ENCODE measurements around the gene GMIP. TPM values are rescaled to one million over a fixed set of nuclear protein-coding genes. Genes with fewer than 3 reads are reported as not detected.

The GMIP gene
- polyA plus RNA-seq, 1 experiment = 4.4 TPM

DNA sequence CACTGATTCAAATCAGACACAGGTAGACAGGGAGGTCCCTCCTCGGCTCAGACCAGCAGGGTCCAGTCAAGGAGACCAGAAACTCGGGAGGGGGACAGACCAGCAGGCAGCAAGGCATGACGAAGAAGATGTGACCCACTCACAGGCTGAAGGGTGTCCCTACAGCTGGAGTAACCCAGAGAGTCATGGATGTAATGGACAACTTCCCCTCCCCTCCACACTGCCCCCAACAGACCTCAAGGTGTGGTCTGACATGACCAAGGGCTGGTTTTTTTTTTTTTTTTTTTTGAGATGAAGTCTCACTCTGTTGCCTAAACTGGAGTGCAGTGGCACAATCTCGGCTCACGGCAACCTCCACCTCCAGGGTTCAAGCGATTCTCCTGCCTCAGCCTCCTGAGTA, 59.1 kb downstream of the GMIP start:
- TF ChIP-seq, protein P1, sequence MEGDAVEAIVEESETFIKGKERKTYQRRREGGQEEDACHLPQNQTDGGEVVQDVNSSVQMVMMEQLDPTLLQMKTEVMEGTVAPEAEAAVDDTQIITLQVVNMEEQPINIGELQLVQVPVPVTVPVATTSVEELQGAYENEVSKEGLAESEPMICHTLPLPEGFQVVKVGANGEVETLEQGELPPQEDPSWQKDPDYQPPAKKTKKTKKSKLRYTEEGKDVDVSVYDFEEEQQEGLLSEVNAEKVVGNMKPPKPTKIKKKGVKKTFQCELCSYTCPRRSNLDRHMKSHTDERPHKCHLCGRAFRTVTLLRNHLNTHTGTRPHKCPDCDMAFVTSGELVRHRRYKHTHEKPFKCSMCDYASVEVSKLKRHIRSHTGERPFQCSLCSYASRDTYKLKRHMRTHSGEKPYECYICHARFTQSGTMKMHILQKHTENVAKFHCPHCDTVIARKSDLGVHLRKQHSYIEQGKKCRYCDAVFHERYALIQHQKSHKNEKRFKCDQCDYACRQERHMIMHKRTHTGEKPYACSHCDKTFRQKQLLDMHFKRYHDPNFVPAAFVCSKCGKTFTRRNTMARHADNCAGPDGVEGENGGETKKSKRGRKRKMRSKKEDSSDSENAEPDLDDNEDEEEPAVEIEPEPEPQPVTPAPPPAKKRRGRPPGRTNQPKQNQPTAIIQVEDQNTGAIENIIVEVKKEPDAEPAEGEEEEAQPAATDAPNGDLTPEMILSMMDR (IDR thresholded peaks at IDR 0.05; ENCODE audit: insufficient read depth, low read depth, low read length) = no peak
- no peak overlapping the region for H3K4me3 ChIP-seq (ENCODE audit: low read depth, low read length)
- CTCF ChIA-PET = interaction anchor here (2.1 kb wide), 1 partner anchor 52 kb away, joined by 5 read pairs; no protein-coding TSS in a partner anchor
- POLR2A ChIA-PET = no interaction called here
- DNase-seq (ENCODE audit: low read depth) = no peak
- H3K27me3 ChIP-seq (ENCODE audit: control insufficient read depth, insufficient read depth, low read length) = no peaks in the 10 kb centered on the region
- no peaks in the 10 kb centered on the region for H3K36me3 ChIP-seq (ENCODE audit: control insufficient read depth, insufficient read depth, low read length)

DNA sequence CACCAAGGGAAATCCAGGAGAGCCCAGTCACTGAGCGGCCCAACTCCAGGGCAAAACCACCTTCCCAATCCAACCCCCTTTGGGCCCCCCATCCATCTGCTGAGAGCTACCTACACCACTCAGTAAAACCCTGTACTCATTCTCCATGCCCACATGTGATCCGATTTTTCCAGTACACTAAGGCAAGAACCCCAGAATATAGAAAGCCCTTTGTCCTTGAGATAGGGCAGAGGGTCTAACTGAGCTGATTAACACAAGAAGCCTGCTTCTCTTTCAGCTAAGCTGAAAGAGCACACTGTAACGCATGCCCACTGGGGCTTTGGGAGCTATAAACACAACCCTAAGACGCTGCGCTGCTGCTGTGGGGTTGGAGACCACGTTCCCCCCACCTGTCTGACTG, 61.0 kb downstream of the GMIP start:
- no peak overlapping the region for H3K4me3 ChIP-seq (ENCODE audit: low read depth, low read length)
- ChIA-PET CTCF (interaction anchor here (2.3 kb wide), 1 partner anchor 29 kb away, joined by 10 read pairs; no protein-coding TSS in a partner anchor), POLR2A (no interaction called here)
- DNase-seq (ENCODE audit: low read depth) = no peak
- TF ChIP-seq, protein P1 (IDR thresholded peaks at IDR 0.05; ENCODE audit: insufficient read depth, low read depth, low read length) = no peak
- H3K27me3 ChIP-seq (ENCODE audit: control insufficient read depth, insufficient read depth, low read length) = no peaks in the 10 kb centered on the region
- H3K36me3 ChIP-seq (ENCODE audit: control insufficient read depth, insufficient read depth, low read length) = no peaks in the 10 kb centered on the region

- POLR2A ChIA-PET = no interaction called here
- CTCF ChIA-PET = interaction anchor here (1.1 kb wide), 1 partner anchor 26 kb away, joined by 4 read pairs; no protein-coding TSS in a partner anchor
- H3K27me3 ChIP-seq (ENCODE audit: control insufficient read depth, insufficient read depth, low read length) = no peaks in the 10 kb centered on the region
- no peak overlapping the region for H3K4me3 ChIP-seq (ENCODE audit: low read depth, low read length)
- H3K36me3 ChIP-seq (ENCODE audit: control insufficient read depth, insufficient read depth, low read length) = no peaks in the 10 kb centered on the region
- TF ChIP-seq, protein P1 (IDR thresholded peaks at IDR 0.05; ENCODE audit: insufficient read depth, low read depth, low read length) = no peak
- no peak for DNase-seq (ENCODE audit: low read depth)
These were observed 62.1 kb downstream of the GMIP start for GRCh38 chr19:19581391-19581790.

DNA sequence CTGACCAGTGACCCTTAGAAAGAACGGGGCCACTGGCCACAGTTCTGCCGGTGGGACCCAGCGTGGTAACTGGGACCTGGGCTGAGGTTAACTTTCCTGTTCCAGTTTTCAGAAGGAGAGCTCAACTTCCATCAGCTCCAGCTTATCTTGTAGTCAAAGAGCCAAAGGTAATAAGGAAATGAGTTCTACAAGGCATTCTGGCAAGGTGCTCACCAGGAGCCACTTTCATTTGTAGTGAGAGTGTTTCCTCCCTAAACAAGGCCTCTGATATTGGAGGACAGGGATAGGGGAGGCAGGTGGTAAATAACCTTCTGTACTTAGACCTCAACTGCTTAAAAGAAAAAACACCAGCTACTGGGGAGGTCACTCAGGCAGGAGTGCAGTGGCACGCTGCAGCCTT, 63.0 kb downstream of the GMIP start:
- ChIA-PET CTCF (interaction anchor here (0.8 to 1.1 kb wide), 2 partner anchors 25 to 48 kb away, joined by 3 to 4 read pairs; no protein-coding TSS in a partner anchor), POLR2A (no interaction called here)
- no peaks in the 10 kb centered on the region for H3K36me3 ChIP-seq (ENCODE audit: control insufficient read depth, insufficient read depth, low read length)
- no peak for DNase-seq (ENCODE audit: low read depth)
- TF ChIP-seq, protein P1 (IDR thresholded peaks at IDR 0.05; ENCODE audit: insufficient read depth, low read depth, low read length) = no peak
- H3K4me3 ChIP-seq (ENCODE audit: low read depth, low read length) = no peak overlapping the region
- H3K27me3 ChIP-seq (ENCODE audit: control insufficient read depth, insufficient read depth, low read length) = no peaks in the 10 kb centered on the region

- no peak for DNase-seq (ENCODE audit: low read depth)
- TF ChIP-seq, protein P1 (IDR thresholded peaks at IDR 0.05; ENCODE audit: insufficient read depth, low read depth, low read length) = no peak
- ChIA-PET CTCF (interaction anchor here (0.8 kb wide), 1 partner anchor 47 kb away, joined by 3 read pairs; no protein-coding TSS in a partner anchor), POLR2A (no interaction called here)
- no peaks in the 10 kb centered on the region for H3K27me3 ChIP-seq (ENCODE audit: control insufficient read depth, insufficient read depth, low read length)
- H3K4me3 ChIP-seq (ENCODE audit: low read depth, low read length) = no peak overlapping the region
- no peaks in the 10 kb centered on the region for H3K36me3 ChIP-seq (ENCODE audit: control insufficient read depth, insufficient read depth, low read length)
These were observed 63.7 kb downstream of the GMIP start for GRCh38 chr19:19579533-19580361.

Other genes with a start within 250 kb of the GMIP start
- gene GATAD2A, start 238.0 kb downstream of the GMIP start, polyA plus RNA-seq (2011; rRNA removed) = 18.2 and 24.2 TPM in 2 replicates
- gene TSSK6, start 128.1 kb downstream of the GMIP start, polyA plus RNA-seq (2011; rRNA removed) = 0.98 and 1.7 TPM in 2 replicates
- gene NDUFA13, start 127.4 kb downstream of the GMIP start, polyA plus RNA-seq (2011; rRNA removed) = 495 and 597 TPM in 2 replicates
- 0.94 and 1.1 TPM in 2 replicates for gene YJEFN3, start 114.7 kb downstream of the GMIP start, polyA plus RNA-seq (2011; rRNA removed)
- gene CILP2, start 105.4 kb downstream of the GMIP start, polyA plus RNA-seq (2011; rRNA removed) = 0.39 and 0.77 TPM in 2 replicates
- gene PBX4, start 25.0 kb downstream of the GMIP start, polyA plus RNA-seq (2011; rRNA removed) = 1.3 and 1.9 TPM in 2 replicates
- 2.1 and 2.4 TPM in 2 replicates for gene LPAR2, start 15.4 kb downstream of the GMIP start, polyA plus RNA-seq (2011; rRNA removed)
- 11.1 and 27.9 TPM in 2 replicates for gene ATP13A1, start 20.0 kb upstream of the GMIP start, polyA plus RNA-seq (2011; rRNA removed)
- 2.5 and 4.5 TPM in 2 replicates for gene ZNF101, start 25.2 kb upstream of the GMIP start, polyA plus RNA-seq (2011; rRNA removed)
- 1.2 and 2.7 TPM in 2 replicates for gene ZNF14, start 89.5 kb upstream of the GMIP start, polyA plus RNA-seq (2011; rRNA removed)
- gene ZNF506, start 178.1 kb upstream of the GMIP start, polyA plus RNA-seq (2011; rRNA removed) = 3.9 and 7.2 TPM in 2 replicates
- gene ZNF253, start 222.2 kb upstream of the GMIP start, polyA plus RNA-seq (2011; rRNA removed) = 0.67 and 1.6 TPM in 2 replicates